Tibial nerve (tissue), 4 donors: Measurements from ENCODE around the gene AASDH. TPM values are rescaled to one million over a fixed set of nuclear protein-coding genes. Genes with fewer than 3 reads are reported as not detected.

Experiments used
- DNase-seq, 2 donors: peaks; one replicate each; pipeline ENCODE4 v3.0.0-alpha.2; 2019; ENCODE audit warnings: low spot score in 2 of 2
- H3K27ac ChIP-seq, 4 donors: fragments of 200-600 bp; sonication (generic) in 3 of 4; one replicate each; pipeline ENCODE4 v1.5.1; 2017 to 2019; ENCODE audit warnings: mild to moderate bottlenecking in 1 of 4
- H3K27me3 ChIP-seq, 2 donors: fragments of 200-600 bp; sonication (generic) in 1 of 2; one replicate each; pipeline versions ENCODE4 v1.5.1 to v1.6.0; 2017 to 2019
- H3K36me3 ChIP-seq, 3 donors: fragments of 200-600 bp; sonication (generic); one replicate each; pipeline ENCODE4 v1.5.1; 2018 to 2019
- H3K4me1 ChIP-seq, 4 donors: fragments of 200-600 bp; sonication (generic) in 3 of 4; one replicate each; pipeline ENCODE4 v1.5.1; 2017 to 2019
- H3K4me3 ChIP-seq, 4 donors: fragments of 200-600 bp; sonication (generic) in 3 of 4; one replicate each; pipeline ENCODE4 v1.5.1; 2017 to 2019; ENCODE audit warnings: mild to moderate bottlenecking in 1 of 4, moderate library complexity in 1 of 4
- H3K9me3 ChIP-seq, 4 donors: fragments of 200-600 bp; sonication (generic) in 3 of 4; one replicate each; pipeline ENCODE4 v1.5.1; 2017 to 2019
- EP300 ChIP-seq, 2 donors: sonication (generic); formaldehyde crosslinking; IDR thresholded peaks; one replicate each; pipeline ENCODE4 v1.6.1; 2017; ENCODE audit warnings: antibody characterized with exemption in 2 of 2, mild to moderate bottlenecking in 1 of 2
- POLR2A ChIP-seq, 2 donors: fragments of 450-650 bp; IDR thresholded peaks; one replicate each; pipeline ENCODE4 v1.6.1; 2017; ENCODE audit warnings: antibody characterized with exemption in 2 of 2, mild to moderate bottlenecking in 2 of 2, moderate library complexity in 2 of 2
- WGBS, 2 donors: methylation state at CpG; one replicate each; pipeline ENCODE4 v1.1.5; 2018; 5-methylcytosine and 5-hydroxymethylcytosine counted together
- total RNA-seq, 4 donors: library from RNA; depleted of rRNA; stranded (reverse); fragments of >200 nt; gene quantifications; one replicate each; pipeline ENCODE4 v1.1.0, GENCODE V29; 2016
- TF ChIP-seq, protein P1 (sequence below), 5 experiments: fragments of 200-600 bp in 3 of 5; fragments of 450-650 bp in 2 of 5; sonication (generic) in 3 of 5; IDR thresholded peaks; one replicate each; pipeline ENCODE4 v1.5.1; 2016 to 2019; ENCODE audit warnings: antibody characterized with exemption in 5 of 5, mild to moderate bottlenecking in 3 of 5, moderate library complexity in 2 of 5

AASDH gene
- total RNA-seq, 4 donors from 2014 or later: 8.4 to 15.3 (median 12.3) TPM

DNA sequence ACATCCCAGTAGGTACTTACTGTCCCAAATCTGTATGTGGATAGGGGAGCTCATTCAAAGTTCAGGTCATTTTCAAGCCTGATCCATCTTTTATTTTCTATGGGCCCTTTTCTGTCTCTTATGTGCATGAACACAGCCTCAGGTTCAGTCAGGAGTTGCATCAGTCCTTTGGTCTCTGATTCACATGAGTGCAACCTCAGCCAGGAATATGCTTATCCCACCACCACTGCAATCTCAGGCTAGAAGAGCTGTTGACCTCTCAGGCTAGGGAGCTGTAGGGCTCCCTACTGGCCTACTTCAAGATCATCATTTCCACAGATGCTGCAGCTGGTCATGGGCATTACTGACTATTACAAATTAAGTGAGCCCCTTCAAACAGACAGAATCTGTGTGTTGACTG lies 27.2 kb downstream of the AASDH start:
- peaks cover 0 to 4% (median 0%) of the 10 kb centered on the region in 4 donors for H3K9me3 ChIP-seq
- no peaks in the 10 kb centered on the region for H3K4me1 ChIP-seq
- H3K36me3 ChIP-seq: peaks cover 0 to 58% (median 0%) of the 10 kb centered on the region in 3 donors
- DNase-seq: no peak
- TF ChIP-seq, protein P1, sequence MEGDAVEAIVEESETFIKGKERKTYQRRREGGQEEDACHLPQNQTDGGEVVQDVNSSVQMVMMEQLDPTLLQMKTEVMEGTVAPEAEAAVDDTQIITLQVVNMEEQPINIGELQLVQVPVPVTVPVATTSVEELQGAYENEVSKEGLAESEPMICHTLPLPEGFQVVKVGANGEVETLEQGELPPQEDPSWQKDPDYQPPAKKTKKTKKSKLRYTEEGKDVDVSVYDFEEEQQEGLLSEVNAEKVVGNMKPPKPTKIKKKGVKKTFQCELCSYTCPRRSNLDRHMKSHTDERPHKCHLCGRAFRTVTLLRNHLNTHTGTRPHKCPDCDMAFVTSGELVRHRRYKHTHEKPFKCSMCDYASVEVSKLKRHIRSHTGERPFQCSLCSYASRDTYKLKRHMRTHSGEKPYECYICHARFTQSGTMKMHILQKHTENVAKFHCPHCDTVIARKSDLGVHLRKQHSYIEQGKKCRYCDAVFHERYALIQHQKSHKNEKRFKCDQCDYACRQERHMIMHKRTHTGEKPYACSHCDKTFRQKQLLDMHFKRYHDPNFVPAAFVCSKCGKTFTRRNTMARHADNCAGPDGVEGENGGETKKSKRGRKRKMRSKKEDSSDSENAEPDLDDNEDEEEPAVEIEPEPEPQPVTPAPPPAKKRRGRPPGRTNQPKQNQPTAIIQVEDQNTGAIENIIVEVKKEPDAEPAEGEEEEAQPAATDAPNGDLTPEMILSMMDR (IDR thresholded peaks at IDR 0.05): no peak
- TF ChIP-seq POLR2A (IDR thresholded peaks at IDR 0.05): no peak
- TF ChIP-seq EP300 (IDR thresholded peaks at IDR 0.05): no peak
- no peak overlapping the region for H3K27ac ChIP-seq
- H3K27me3 ChIP-seq: no peaks in the 10 kb centered on the region
- no peak overlapping the region for H3K4me3 ChIP-seq

DNA sequence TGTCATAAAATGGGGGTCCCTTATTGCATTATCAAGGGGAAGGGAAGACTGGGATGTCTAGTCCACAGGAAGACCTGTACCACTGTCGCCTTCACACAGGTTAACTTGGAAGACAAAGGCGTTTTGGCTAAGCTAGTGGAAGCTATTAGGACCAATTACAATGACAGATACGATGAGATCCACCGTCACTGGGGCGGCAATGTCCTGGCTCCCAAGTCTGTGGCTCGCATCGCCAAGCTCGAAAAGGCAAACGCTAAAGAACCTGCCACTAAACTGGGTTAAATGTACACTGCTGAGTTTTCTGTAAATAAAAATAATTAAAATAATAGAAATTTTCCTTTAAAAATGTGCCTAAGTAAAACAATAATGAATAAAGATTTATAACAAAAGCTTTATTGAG lies 30.6 kb downstream of the AASDH start:
- no peaks in the 10 kb centered on the region for H3K9me3 ChIP-seq
- H3K4me3 ChIP-seq: no peak overlapping the region
- WGBS, 2 donors: 97 to 99% methylated on average over 9 of the region's 9 CpGs
- no peaks in the 10 kb centered on the region for H3K4me1 ChIP-seq
- no peak overlapping the region for H3K27ac ChIP-seq
- TF ChIP-seq, protein P1 (IDR thresholded peaks at IDR 0.05): no peak
- no peak for TF ChIP-seq EP300 (IDR thresholded peaks at IDR 0.05)
- no peak for TF ChIP-seq POLR2A (IDR thresholded peaks at IDR 0.05)
- H3K36me3 ChIP-seq: peaks cover 0 to 68% (median 0%) of the 10 kb centered on the region in 3 donors
- DNase-seq: no peak
- H3K27me3 ChIP-seq: no peaks in the 10 kb centered on the region

DNA sequence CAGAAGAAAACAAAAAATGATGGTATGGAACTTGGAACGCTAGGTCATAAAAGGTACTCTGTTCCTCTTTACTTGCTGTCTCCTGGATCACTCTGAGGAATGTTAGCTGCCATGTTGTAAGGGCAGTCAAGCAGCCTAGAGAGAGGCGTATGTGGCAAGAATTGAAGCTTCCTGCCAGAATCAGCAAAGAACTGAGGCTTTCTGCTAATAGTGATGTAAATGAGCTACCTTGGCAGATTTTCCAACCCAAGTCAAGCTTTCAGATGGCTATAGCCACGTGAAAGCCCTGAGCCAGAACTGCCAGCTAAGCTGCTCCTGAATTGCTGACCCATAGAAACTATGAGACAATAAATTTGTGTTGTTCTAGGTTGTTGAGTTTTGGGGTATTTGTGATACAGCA lies 38.7 kb downstream of the AASDH start:
- Histone ChIP-seq H3K27me3 (no peaks in the 10 kb centered on the region), H3K27ac (no peak overlapping the region), H3K4me3 (no peak overlapping the region), H3K36me3 (peaks cover 0 to 63% (median 0%) of the 10 kb centered on the region in 3 donors), H3K9me3 (no peaks in the 10 kb centered on the region), H3K4me1 (no peaks in the 10 kb centered on the region)
- DNase-seq: no peak
- WGBS, 2 donors: 92 to 98% methylated on average over 3 of the region's 3 CpGs
- TF ChIP-seq, protein P1 (IDR thresholded peaks at IDR 0.05): no peak
- TF ChIP-seq POLR2A (IDR thresholded peaks at IDR 0.05) (no peak), EP300 (IDR thresholded peaks at IDR 0.05) (no peak)

DNA sequence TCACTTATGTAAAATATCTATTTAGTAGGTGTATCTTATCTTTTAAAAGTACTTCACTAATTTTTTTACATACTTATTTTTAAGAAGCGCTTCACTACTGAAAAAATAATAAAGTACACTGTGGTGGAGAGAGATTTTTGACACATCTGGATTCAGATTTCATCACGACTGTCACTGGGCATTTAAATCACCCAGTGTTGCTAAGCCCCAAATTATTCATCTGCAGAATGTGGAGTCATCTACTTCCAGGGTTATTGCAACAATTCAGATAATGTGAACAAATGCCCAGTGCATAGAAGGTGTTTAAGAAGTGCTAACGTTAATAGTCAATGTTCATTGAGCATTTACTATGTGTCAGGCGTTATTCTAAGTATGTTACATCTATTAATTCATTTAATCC lies 41.8 kb downstream of the AASDH start:
- TF ChIP-seq EP300 (IDR thresholded peaks at IDR 0.05) (no peak), POLR2A (IDR thresholded peaks at IDR 0.05) (no peak)
- TF ChIP-seq, protein P1 (IDR thresholded peaks at IDR 0.05): no peak
- 92 to 95% methylated on average over 4 of the region's 4 CpGs for WGBS, 2 donors
- H3K4me1 ChIP-seq: no peaks in the 10 kb centered on the region
- H3K36me3 ChIP-seq: peaks cover 0 to 48% (median 0%) of the 10 kb centered on the region in 3 donors
- no peak for DNase-seq
- H3K27me3 ChIP-seq: no peaks in the 10 kb centered on the region
- H3K27ac ChIP-seq: no peak overlapping the region
- no peaks in the 10 kb centered on the region for H3K9me3 ChIP-seq
- H3K4me3 ChIP-seq: no peak overlapping the region

DNA sequence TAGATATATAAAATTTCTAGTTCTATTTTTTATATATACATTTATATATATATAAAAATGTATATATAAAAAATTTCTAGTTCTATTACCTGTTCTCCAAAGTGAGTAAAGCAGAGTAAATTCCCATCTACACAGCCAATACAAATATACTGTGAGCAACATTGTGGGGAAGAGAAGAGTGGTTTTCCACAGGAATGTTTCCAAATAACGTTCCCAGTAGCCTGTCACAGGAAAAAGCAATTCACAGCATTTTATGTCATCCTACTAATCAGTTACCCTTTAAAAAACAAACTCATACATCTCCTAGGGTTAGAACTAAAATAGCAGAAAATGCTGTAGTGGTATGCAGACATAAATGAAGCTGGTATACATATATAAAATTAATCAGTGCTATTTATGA lies 44.5 kb downstream of the AASDH start:
- Histone ChIP-seq H3K4me3 (no peak overlapping the region), H3K27me3 (no peaks in the 10 kb centered on the region), H3K27ac (no peak overlapping the region), H3K36me3 (peaks cover 0 to 49% (median 0%) of the 10 kb centered on the region in 3 donors), H3K9me3 (peaks cover 0 to under 1% (median 0%) of the 10 kb centered on the region in 4 donors), H3K4me1 (no peaks in the 10 kb centered on the region)
- TF ChIP-seq, protein P1 (IDR thresholded peaks at IDR 0.05): no peak
- TF ChIP-seq EP300 (IDR thresholded peaks at IDR 0.05): no peak
- TF ChIP-seq POLR2A (IDR thresholded peaks at IDR 0.05): no peak
- 30 to 43% methylated on average over 1 of the region's 1 CpG for WGBS, 2 donors
- DNase-seq: no peak
